ENCODE data around the gene FAM210B.
"Not testable (repeated sequence)": the region's sequence is repeated elsewhere in the genome, so short reads cannot be mapped to it uniquely, and the experiment has no call there.

The FAM210B gene, protein sequence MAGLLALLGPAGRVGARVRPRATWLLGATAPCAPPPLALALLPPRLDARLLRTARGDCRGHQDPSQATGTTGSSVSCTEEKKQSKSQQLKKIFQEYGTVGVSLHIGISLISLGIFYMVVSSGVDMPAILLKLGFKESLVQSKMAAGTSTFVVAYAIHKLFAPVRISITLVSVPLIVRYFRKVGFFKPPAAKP

DNA sequence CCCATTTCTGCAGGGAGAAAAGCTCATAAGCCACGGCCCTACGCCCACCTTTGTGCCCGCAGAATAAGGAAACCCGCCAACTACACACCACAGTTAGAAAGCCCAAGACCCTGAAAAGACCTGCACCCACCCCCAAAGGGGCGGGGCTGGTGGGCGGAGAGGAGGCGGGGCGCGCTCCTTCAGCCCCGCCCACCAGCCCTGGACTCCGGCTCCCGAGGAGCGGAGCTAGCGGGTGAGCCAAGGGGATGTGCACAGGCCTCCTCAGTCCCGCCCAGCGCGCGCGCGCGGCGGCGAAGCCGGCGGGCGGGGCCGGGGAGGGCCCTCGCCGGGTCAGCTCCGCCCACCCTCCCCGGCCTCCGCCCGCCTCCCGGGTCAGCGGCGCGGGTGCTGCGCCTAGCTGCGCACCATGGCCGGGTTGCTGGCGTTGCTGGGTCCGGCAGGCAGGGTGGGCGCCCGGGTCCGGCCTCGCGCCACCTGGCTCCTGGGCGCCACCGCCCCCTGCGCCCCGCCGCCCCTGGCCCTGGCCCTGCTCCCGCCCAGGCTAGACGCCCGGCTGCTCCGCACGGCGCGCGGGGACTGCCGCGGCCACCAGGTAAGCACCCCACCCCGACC lies at the start of gene FAM210B:
FAM210B (plus strand) TSS at position 375 of the 612 bp plus-strand sequence; CDS start at position 407, 32 bp downstream.
- no peak for TF ChIP-seq ZNF274 (IDR thresholded peaks at IDR 0.05; ENCODE audit: low read depth, low read length)
- peak within 1 kb of the TSS; percentile 56; the same call in 1 of the 2 replicates for H3K4me3 ChIP-seq (ENCODE audit: low read length)

DNA sequence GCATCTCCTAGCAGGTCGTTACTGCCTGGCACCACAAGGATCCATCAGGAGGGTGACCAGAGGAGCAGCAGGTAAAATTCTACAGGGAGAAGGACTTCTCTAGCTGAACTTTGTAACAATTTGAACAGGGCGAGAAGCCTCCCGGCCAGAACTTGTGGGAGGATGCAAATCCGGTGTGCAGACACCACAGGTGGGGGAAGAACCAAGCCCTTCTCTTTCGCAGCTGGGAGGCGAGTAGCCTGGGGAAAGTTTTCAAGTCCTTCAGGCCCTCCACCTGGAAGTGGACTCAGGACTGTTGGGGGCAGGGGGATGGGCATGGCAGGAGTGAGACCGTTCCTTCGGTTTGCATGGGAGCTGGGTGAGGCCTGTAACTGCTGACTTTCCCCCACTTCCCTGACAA lies 42.7 kb upstream of the FAM210B start:
- H3K4me3 ChIP-seq (ENCODE audit: low read length): no peak overlapping the region
- no peak for TF ChIP-seq ZNF274 (IDR thresholded peaks at IDR 0.05; ENCODE audit: low read depth, low read length)

DNA sequence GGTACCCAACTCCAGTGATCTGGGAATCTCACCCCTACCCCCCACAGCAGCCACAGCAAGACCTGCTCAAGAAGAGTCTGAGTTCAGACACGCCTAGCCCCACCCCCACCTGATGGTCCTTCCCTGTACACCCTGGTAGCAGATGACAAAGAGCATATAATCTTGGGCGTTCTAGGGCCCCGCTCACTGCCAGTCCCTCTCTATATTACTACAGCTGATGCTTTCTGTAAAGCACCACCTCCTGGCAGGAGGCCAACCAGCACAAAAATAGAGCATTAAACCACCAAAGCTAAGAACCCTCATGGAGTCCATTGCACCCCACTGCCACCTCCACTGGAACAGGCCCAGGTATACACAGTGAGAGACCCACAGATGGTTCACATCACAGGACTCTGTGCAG lies 42.3 kb upstream of the FAM210B start:
- H3K4me3 ChIP-seq (ENCODE audit: low read length): no peak overlapping the region
- TF ChIP-seq ZNF274 (IDR thresholded peaks at IDR 0.05; ENCODE audit: low read depth, low read length): no peak

DNA sequence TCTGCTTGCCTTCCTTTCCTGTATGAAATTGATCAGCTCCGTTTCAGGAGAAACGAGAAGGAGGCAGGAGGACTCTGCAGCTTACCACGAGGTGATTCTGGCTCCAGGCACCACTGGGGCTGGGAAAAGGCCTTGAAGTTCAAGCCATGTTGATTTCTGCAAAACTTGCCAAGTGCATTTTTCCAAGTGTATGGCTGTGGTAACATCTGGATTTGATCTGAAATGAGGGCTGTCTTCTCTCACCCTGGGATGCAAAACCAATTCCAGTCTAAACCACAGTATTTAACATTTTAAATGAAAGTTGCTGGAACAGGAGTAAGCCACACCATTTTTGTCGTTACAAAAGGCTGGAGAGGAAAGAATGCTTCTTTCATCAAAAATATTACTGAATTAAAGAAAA lies 36.1 kb upstream of the FAM210B start:
- TF ChIP-seq ZNF274 (IDR thresholded peaks at IDR 0.05; ENCODE audit: low read depth, low read length): no peak
- no peak overlapping the region for H3K4me3 ChIP-seq (ENCODE audit: low read length)

DNA sequence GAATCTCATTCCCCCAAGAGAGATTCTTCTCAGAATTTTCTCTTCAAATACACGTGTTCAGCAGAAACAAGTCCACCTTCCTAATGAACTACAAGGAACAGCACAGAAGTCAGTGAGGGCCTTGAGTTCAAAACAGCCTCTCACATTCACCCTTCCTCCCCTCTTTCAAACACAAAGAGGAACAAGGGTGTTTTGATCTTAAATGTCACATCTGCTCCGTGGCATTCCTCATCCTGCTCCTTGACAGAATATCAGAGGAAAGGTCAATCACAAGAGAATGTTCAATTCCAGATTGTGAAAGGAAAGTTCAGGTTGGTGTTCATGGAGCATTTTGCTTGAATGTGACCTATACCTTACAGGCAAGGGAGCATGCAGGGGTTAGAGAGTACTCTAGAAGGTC lies 35.6 kb upstream of the FAM210B start:
- no peak overlapping the region for H3K4me3 ChIP-seq (ENCODE audit: low read length)
- TF ChIP-seq ZNF274 (IDR thresholded peaks at IDR 0.05; ENCODE audit: low read depth, low read length): no peak

DNA sequence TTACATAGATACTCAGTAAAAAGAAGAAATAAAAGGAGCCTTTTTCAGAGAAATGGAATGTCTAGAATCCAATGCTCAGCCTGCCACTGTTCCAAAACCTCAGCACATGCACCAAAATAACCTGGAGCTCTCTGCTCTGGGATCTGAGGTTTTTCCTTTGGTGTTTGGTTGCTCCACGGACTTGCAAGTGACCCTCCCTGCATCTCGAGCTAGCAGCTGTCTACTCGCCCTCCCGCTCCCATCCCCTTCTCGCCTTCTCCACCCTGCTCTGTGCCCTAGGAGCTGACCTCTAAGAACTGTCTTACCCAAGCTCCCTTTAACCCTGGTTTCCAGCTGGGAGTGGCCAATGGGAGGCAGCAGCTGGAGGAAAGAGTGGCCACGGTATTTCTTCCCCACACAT lies 35.1 kb upstream of the FAM210B start:
- no peak overlapping the region for H3K4me3 ChIP-seq (ENCODE audit: low read length)
- no peak for TF ChIP-seq ZNF274 (IDR thresholded peaks at IDR 0.05; ENCODE audit: low read depth, low read length)

DNA sequence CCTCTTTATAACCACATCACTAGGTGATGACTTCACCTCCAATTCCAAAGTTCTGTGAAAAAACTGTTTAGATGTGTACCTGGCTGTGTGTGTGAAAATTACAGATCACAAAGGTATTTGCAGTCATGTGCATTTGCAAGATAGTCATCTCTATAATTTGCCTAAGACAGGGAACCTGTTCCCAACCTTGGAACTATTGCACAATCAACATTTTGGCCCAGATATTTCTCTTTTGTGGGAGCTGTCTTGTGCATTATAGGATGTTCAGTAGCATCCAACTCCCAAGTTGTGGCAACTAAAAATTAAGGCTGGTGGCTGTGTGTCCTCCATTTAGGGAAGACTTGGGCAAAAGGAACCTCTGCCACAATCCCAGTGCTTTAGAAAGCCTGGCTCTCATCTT lies 34.0 kb upstream of the FAM210B start:
- no peak overlapping the region for H3K4me3 ChIP-seq (ENCODE audit: low read length)
- no peak for TF ChIP-seq ZNF274 (IDR thresholded peaks at IDR 0.05; ENCODE audit: low read depth, low read length)

DNA sequence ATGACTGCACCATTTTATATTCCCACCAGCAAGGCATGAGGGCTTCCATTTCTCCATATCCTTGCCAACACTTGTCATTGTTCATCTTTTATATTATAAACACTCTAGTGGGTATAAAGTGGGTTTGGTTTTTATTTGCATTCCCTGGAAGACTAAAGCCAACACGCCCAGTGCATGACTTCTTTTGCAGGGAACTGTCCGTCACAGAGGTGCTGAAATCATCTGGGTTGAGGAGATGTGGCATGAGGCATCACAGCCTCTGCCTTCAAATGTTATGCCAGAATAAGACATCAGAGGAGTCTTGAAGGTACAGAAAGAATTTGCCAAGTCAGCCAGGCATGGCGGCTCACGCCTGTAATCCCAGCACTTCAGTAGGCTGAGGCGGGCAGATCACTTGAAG lies 29.9 kb upstream of the FAM210B start:
- H3K4me3 ChIP-seq (ENCODE audit: low read length): no peak overlapping the region
- no peak for TF ChIP-seq ZNF274 (IDR thresholded peaks at IDR 0.05; ENCODE audit: low read depth, low read length)

DNA sequence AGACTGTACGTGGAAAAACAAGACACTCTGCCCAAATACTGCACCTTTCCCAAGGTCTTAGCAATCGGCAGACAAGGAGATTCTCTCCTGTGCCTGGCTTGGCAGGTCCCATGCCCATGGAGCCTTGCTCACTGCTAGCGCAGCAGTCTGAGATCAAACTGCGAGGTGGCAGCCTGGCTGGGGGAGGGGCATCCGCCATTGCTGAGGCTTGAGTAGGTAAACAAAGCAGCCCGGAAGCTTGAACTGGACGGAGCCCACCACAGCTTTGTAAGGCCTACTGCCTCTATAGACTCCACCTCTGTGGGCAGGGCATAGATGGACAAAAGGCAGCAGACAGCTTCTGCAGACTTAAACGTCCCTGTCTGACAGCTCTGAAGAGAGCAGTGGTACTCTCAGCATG lies 22.1 kb upstream of the FAM210B start:
- H3K4me3 ChIP-seq (ENCODE audit: low read length): not testable (repeated sequence)

DNA sequence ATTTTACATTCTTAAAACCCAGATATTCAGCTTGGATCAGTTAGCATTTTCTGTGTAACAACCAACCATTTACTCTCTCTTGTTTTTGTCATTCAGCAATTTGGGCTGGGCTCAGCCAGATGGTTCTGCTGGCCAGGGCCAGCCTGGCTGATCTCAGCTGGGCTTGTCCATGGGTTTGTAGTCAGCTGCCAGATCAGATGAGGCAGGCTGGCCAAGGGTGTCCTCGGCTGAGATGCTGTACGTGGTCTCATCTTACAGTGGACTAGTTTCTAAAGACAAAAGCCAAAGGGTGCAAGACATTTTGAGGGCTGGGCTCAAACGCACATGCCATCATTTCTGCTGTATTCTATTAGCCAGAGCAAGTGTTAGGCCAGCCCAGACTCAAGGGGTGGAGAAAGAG lies 16.0 kb upstream of the FAM210B start:
- no peak overlapping the region for H3K4me3 ChIP-seq (ENCODE audit: low read length)
- TF ChIP-seq ZNF274 (IDR thresholded peaks at IDR 0.05; ENCODE audit: low read depth, low read length): no peak

DNA sequence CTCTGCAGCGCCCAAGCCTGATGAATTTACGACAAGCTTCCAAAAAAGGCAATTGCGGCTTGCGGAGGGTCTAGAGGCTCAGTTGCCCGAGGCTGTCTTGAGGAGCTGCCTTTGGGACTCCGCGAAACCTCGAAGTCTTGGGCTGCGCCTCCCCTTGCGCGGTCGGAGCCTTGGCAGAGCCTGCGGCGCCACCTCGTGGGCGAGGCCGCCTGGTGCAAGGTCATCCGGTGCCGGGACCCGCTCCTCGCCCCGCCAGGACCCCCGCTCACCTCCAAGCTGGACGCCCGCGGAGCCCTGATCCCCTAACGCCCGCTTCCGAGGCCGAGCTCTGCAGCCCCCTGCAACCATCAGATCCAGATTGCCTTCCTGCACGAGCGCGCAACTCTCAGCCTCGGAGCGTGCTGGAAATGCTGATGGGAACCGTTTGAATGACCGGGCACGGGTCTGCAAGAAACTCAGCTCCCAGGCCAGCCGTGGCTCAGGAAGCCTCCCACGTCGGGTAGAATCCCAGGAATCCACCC lies 14.9 kb upstream of the FAM210B start:
- H3K4me3 ChIP-seq (ENCODE audit: low read length): no peak overlapping the region
- no peak for TF ChIP-seq ZNF274 (IDR thresholded peaks at IDR 0.05; ENCODE audit: low read depth, low read length)

DNA sequence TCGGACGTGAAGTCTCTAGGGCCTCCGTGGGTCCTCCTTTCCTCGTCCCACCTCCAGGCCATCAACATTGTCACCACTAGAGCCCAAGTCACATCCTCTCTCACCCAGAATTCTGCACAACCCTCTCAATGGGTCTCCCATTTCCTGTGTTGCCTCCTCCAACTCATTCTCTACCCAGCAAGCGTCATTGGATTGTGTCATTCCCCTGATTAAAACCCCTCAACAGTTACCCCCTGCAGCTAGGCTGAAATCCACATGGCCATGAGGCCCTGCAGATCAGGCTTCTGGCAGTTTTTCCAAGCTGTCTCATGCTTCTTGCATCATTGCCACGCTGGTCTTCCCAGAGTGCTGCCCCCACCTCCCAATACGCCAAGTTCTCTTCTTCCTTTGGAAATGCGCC lies 12.9 kb upstream of the FAM210B start:
- TF ChIP-seq ZNF274 (IDR thresholded peaks at IDR 0.05; ENCODE audit: low read depth, low read length): no peak
- H3K4me3 ChIP-seq (ENCODE audit: low read length): no peak overlapping the region

DNA sequence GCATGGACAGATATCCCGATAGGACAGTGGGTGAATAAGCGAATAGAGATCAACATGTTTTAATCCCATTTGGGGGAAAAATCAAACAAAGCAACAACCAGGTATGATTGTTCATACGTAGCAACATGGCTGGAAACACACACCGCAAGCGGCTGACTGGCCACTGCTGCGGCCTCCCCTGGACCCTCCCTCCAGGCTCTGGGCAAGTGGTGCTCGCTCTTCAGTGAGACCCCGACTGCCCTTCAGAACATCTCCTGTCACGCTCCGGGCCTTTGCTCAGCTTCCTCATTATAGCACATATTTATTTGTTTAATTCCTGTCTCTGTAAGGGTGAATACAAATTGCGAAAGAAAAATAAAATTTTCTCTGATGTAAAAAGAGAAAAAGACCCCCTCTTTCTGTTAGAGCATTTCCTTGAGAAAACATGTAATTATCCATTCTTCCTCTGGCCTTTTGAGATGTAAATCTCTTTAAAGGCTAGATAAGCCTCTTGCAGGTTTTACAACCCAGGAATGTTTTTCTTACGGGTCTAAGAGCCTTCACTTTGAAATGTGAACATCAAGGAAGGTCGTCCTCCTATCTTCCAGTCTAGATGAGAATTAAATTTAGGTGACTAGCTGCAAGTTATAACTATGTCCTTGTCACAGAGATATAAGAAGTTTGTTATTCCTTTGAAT lies 11.0 kb upstream of the FAM210B start:
- no peak overlapping the region for H3K4me3 ChIP-seq (ENCODE audit: low read length)

DNA sequence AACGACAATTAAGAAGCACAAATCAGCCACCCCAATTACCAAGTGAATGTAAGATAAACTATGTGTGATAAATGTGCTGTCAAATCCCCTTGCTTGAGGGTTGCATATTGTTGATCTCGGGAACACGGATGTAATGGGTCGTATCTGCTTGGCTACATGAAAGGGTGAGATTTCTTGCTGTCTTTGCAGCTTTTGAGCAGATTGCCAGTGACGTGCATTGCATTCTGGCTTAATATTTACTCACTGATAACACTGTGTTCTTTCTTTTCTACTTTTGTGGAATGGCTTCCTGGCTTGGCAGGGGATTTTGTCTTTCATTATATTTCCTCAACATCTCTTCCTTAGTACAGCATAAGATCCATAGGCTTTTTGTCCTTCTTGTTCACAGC lies 10.5 kb upstream of the FAM210B start:
- TF ChIP-seq ZNF274 (IDR thresholded peaks at IDR 0.05; ENCODE audit: low read depth, low read length): no peak
- H3K4me3 ChIP-seq (ENCODE audit: low read length): no peak overlapping the region

More for the DNA sequence above, 11.0 kb upstream of the FAM210B start:
- no peak for TF ChIP-seq ZNF274 (IDR thresholded peaks at IDR 0.05; ENCODE audit: low read depth, low read length)

DNA sequence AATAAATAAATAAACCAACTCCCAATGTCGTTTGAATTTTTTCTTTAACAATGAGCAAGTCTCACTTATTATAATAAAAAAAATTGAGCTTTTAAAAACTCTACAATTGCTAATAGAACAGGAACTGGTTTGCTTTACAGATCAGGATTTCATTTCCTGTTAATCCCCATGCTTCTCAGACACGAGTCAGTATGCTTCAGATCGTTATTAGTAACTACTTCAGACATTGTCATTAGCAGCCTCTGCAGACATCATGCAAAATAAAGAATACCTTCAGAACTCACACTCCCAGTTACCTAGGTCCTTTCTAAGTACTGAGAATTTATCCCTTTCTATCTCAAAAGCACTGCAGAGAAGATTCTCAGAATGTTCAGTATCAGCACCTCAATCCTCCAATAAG lies 10.0 kb upstream of the FAM210B start:
- no peak for TF ChIP-seq ZNF274 (IDR thresholded peaks at IDR 0.05; ENCODE audit: low read depth, low read length)
- H3K4me3 ChIP-seq (ENCODE audit: low read length): no peak overlapping the region

Measured in GM08714 (cell line).